Measurements from ENCODE around the gene ATRIP. TPM values are rescaled to one million over a fixed set of nuclear protein-coding genes. Genes with fewer than 3 reads are reported as not detected.

ATRIP gene
- total RNA-seq, 2 experiments from 2014 or later = 18.8 to 20.3 TPM

DNA sequence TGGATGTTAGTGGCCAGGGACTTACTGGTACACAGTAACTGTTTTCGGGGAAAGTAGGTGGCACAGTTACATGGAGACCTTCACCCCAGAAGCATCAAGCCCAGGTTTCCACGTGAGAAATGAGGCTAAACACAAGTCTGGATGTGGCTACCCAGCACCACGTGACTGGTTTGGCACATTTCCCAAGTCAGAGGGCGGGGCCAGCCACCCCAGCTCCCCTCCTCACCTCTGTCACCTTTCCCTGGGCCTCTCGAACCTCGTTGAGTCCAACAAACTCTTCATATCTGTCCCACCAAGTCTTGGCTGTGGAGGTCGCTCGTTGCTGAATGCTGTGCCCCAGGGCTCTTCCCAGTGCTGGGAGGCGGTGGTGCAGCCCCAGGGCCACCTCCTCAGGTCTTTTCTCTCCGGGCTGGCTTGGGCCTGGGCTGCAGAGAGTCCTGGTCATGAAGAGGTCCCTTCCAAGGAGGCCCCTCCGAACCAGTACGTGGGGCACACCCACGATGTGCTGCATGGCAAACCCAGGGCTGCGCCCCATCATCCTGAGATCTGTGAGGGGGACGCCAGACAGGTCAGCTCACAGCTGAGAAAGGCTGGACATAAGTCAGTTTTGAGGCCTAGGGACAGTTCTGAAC lies 11.8 kb upstream of the ATRIP start:
- CTCF ChIA-PET = interaction anchor here (0.6 to 8.4 kb wide), 13 partner anchors 19 to 308 kb away, joined by 3 to 342 read pairs (median 21); partner anchors contain the start of genes ATRIP, PFKFB4 and SLC26A6
- POLR2A ChIA-PET = no interaction called here
- H3K4me1 Mint-ChIP-seq (ENCODE audit: low read depth) = peaks cover 40% of the 10 kb centered on the region
- peaks cover 11% of the 10 kb centered on the region for H3K36me3 Mint-ChIP-seq (ENCODE audit: low read depth)
- H3K9me3 Mint-ChIP-seq (ENCODE audit: insufficient read depth) = no peaks in the 10 kb centered on the region
- H3K27me3 Mint-ChIP-seq (ENCODE audit: low read depth) = peaks cover 2% of the 10 kb centered on the region
- no peak overlapping the region for H3K27ac Mint-ChIP-seq
- no peak for DNase-seq
- no peak overlapping the region for H3K4me3 Mint-ChIP-seq
- no peak for ATAC-seq

DNA sequence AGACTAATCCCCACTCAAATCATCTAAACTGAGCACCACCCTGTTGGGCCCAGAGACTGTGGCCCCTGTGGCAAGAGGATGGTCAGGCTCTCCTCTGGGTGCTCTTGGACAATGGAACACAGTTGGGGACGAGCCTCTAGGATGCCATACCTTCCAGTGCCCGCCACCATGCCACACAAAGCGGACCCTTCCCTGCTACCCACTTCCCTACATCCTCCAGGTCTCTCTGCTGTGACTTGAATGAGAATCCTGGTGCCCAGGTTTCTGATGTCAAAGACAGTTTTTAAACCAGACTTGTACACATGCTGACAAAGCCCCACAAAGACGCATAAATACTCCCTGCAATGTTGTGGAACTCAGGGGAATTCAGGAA lies 11.3 kb upstream of the ATRIP start:
- POLR2A ChIA-PET = interaction anchor here (1.5 kb wide), 1 partner anchor 11 kb away, joined by 6 read pairs; the partner anchor contains the start of gene ATRIP
- peaks cover 38% of the 10 kb centered on the region for H3K4me1 Mint-ChIP-seq (ENCODE audit: low read depth)
- CTCF ChIA-PET = interaction anchor here (0.7 to 8.4 kb wide), 43 partner anchors 10 to 500 kb away, joined by 3 to 342 read pairs (median 18); partner anchors contain the start of genes ATRIP, CDC25A, NME6 and PFKFB4
- H3K4me3 Mint-ChIP-seq = no peak overlapping the region
- no peaks in the 10 kb centered on the region for H3K27me3 Mint-ChIP-seq (ENCODE audit: low read depth)
- no peak overlapping the region for H3K27ac Mint-ChIP-seq
- no peak for DNase-seq
- H3K36me3 Mint-ChIP-seq (ENCODE audit: low read depth) = peaks cover 14% of the 10 kb centered on the region
- ATAC-seq = no peak
- H3K9me3 Mint-ChIP-seq (ENCODE audit: insufficient read depth) = no peaks in the 10 kb centered on the region

DNA sequence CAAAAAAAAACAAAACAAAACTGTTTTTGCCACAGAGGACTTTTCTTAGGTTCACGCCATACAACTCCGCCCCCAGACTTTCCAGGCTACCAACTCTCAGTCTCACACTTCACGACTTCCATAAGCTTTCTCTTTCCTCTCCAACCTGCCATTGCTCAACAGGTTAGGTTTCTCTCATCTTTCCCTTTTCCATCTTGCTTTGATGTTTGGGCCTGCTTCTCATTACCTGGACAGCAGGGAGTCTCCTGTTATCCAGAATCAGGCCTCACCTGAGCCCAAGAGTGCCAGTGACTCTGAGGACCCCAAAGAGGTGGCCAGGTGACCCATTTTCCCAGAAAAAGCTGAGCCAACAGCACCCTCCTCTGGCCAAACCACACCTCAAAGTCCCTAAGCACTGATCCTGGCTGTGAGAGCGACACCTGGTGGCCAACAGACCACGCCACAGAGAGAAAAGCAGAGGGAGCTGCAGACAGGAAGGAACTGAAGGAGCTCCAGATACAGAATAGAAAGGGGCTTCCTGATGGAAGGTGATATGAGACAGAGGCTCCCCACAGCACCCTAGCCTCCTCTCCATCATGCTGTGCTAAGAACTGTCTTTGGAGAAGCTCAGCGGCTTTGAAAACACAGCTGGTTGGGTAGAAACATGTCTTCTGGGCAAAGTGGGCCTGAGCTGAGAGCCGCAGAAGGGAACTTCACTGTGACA lies 10.6 kb upstream of the ATRIP start:
- H3K36me3 Mint-ChIP-seq (ENCODE audit: low read depth) = peaks cover 21% of the 10 kb centered on the region
- POLR2A ChIA-PET = interaction anchor here (0.6 to 1.6 kb wide), 11 partner anchors 10 to 166 kb away, joined by 3 to 8 read pairs (median 4); partner anchors contain the start of gene ATRIP

GRCh38 chr3:48436477-48436787 lies 10.1 kb upstream of the ATRIP start:
- DNase-seq (no peak), ATAC-seq (no peak)
- POLR2A ChIA-PET = interaction anchor here (0.6 to 1.6 kb wide), 10 partner anchors 10 to 165 kb away, joined by 3 to 8 read pairs (median 4); partner anchors contain the start of gene ATRIP
- no peak overlapping the region for H3K4me3 Mint-ChIP-seq
- peaks cover 23% of the 10 kb centered on the region for H3K36me3 Mint-ChIP-seq (ENCODE audit: low read depth)
- H3K27me3 Mint-ChIP-seq (ENCODE audit: low read depth) = no peaks in the 10 kb centered on the region
- CTCF ChIA-PET = interaction anchor here (0.6 to 8.4 kb wide), 97 partner anchors 12 to 586 kb away, joined by 3 to 342 read pairs (median 6); partner anchors contain the start of genes ATRIP, CDC25A, CELSR3 and NDUFAF3
- H3K9me3 Mint-ChIP-seq (ENCODE audit: insufficient read depth) = no peaks in the 10 kb centered on the region
- H3K4me1 Mint-ChIP-seq (ENCODE audit: low read depth) = peaks cover 31% of the 10 kb centered on the region
- no peak overlapping the region for H3K27ac Mint-ChIP-seq

More for the DNA sequence above, 10.6 kb upstream of the ATRIP start:
- CTCF ChIA-PET = interaction anchor here (0.6 to 8.4 kb wide), 100 partner anchors 11 to 586 kb away, joined by 3 to 342 read pairs (median 6); partner anchors contain the start of genes ATRIP, CDC25A, CELSR3 and NDUFAF3
- Mint-ChIP-seq H3K27ac (no peak overlapping the region), H3K4me1 (ENCODE audit: low read depth) (peaks cover 31% of the 10 kb centered on the region), H3K9me3 (ENCODE audit: insufficient read depth) (no peaks in the 10 kb centered on the region), H3K4me3 (no peak overlapping the region), H3K27me3 (ENCODE audit: low read depth) (no peaks in the 10 kb centered on the region)
- peak; percentile 92 for DNase-seq
- peak; percentile 37 for ATAC-seq

DNA sequence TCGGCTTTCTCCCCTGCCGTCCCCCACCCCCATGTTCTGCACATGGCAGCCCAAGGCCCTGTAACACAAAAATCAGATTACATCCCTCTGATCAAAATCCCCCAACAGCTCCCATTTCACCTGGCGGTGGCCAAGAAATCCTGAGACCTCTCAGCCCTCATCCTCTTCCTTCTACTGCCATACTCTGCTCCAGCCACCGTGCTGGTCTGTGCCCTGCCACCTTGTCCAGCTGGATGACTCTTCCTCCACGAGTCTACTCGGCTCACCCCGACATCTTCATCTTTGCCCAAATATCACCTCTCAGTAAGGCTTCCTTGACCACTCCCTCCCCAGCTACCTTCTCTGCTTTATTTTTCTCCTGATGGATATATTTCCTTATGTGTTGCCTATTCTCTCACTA lies 9.7 kb upstream of the ATRIP start:
- no peak for ATAC-seq
- no peak overlapping the region for H3K4me3 Mint-ChIP-seq
- POLR2A ChIA-PET = interaction anchor here (0.7 to 1.6 kb wide), 7 partner anchors 9 to 165 kb away, joined by 3 to 8 read pairs (median 5); partner anchors contain the start of gene ATRIP
- CTCF ChIA-PET = interaction anchor here (0.7 to 8.4 kb wide), 48 partner anchors 12 to 348 kb away, joined by 3 to 342 read pairs (median 12); partner anchors contain the start of genes ATRIP, CDC25A, CELSR3 and NME6
- H3K36me3 Mint-ChIP-seq (ENCODE audit: low read depth) = peaks cover 23% of the 10 kb centered on the region
- H3K27ac Mint-ChIP-seq = no peak overlapping the region
- DNase-seq = no peak
- no peaks in the 10 kb centered on the region for H3K9me3 Mint-ChIP-seq (ENCODE audit: insufficient read depth)
- no peaks in the 10 kb centered on the region for H3K27me3 Mint-ChIP-seq (ENCODE audit: low read depth)
- peaks cover 35% of the 10 kb centered on the region for H3K4me1 Mint-ChIP-seq (ENCODE audit: low read depth)

DNA sequence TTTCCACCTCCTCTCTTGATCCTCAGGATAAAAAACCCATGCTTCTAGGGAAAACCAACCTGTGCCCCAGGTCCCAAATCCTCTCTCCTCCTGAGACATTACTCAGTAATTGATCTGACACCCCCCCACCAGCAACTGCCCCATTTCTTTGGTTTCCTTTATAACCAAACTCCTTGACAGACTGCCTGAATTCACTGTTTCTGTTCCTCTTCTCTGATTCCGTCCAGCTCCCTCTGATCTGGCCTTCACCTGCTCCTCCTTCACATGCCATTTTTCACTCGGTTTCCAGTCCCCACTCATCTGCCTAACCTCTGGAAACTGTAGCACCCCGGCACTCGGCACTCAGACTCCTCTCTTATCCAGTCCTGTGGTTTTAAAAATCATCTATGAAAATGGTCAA lies 8.7 kb upstream of the ATRIP start:
- POLR2A ChIA-PET = no interaction called here
- H3K27ac Mint-ChIP-seq = no peak overlapping the region
- H3K27me3 Mint-ChIP-seq (ENCODE audit: low read depth) = no peaks in the 10 kb centered on the region
- no peaks in the 10 kb centered on the region for H3K9me3 Mint-ChIP-seq (ENCODE audit: insufficient read depth)
- peaks cover 44% of the 10 kb centered on the region for H3K4me1 Mint-ChIP-seq (ENCODE audit: low read depth)
- DNase-seq (no peak), ATAC-seq (no peak)
- CTCF ChIA-PET = interaction anchor here (0.8 to 8.4 kb wide), 8 partner anchors 16 to 243 kb away, joined by 3 to 342 read pairs (median 44); partner anchors contain the start of gene ATRIP
- peaks cover 29% of the 10 kb centered on the region for H3K36me3 Mint-ChIP-seq (ENCODE audit: low read depth)
- no peak overlapping the region for H3K4me3 Mint-ChIP-seq

DNA sequence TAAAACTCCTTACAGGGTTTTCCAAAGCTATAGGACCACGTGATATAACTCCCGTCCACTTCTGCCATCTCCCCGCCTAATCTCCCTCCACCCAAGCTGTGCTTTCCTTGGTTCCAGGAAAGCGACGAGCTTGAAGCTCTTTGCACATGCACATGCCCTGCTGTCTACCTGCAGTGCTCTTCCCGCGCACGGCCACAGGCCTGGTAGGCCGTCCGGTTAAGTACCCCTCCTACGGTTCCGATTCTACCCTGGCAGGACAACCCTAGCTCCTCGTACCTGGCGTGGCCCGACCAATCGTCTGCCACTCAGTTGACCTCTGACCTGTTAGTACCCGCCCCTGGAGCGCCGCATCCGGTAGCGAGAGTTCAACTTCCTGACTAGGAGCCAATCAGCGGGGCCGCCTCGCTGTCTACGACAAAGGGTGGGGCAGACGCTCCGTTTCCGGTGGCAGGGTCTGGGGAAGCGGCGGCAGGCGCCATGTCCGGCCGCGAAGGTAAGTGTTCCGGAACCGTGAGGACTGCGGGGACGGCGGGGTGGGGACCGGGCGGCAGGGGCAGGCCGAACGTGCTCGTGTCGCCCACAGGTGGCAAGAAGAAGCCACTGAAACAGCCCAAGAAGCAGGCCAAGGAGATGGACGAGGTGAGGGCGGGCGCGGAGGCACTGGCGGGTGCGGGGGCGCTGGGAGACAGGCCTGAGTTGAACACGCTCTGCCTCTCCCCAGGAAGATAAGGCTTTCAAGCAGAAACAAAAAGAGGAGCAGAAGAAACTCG lies 6.5 kb upstream of the ATRIP start, which contains the start of the genes CCDC51 and TMA7:
TSS of gene CCDC51 (minus strand) at position 300 of the 770 bp plus-strand sequence. CDS start 4,991 bp downstream, outside the sequence.
TSS of gene TMA7 (plus strand) at position 438 of the 770 bp plus-strand sequence. CDS start at position 478, 40 bp downstream.
- DNase-seq (peak; percentile 99), ATAC-seq (peak; percentile 96)
- H3K4me3 Mint-ChIP-seq = peak within 1 kb of the TSS; percentile 97
- peak within 1 kb of the TSS; percentile 96 for H3K27ac Mint-ChIP-seq
- CTCF ChIA-PET = interaction anchor here (0.8 to 3.6 kb wide), 28 partner anchors 10 to 393 kb away, joined by 3 to 34 read pairs (median 4); partner anchors contain the start of genes PFKFB4 and PLXNB1
- H3K4me1 Mint-ChIP-seq (ENCODE audit: low read depth) = peaks cover 34% of the 10 kb centered on the region
- no peaks in the 10 kb centered on the region for H3K27me3 Mint-ChIP-seq (ENCODE audit: low read depth)
- H3K9me3 Mint-ChIP-seq (ENCODE audit: insufficient read depth) = no peaks in the 10 kb centered on the region
- H3K36me3 Mint-ChIP-seq (ENCODE audit: low read depth) = peaks cover 37% of the 10 kb centered on the region
- POLR2A ChIA-PET = interaction anchor here (0.6 to 2.6 kb wide), 30 partner anchors 9 to 252 kb away, joined by 3 to 21 read pairs (median 4); partner anchors contain the start of genes CDC25A, SHISA5 and ZNF589

DNA sequence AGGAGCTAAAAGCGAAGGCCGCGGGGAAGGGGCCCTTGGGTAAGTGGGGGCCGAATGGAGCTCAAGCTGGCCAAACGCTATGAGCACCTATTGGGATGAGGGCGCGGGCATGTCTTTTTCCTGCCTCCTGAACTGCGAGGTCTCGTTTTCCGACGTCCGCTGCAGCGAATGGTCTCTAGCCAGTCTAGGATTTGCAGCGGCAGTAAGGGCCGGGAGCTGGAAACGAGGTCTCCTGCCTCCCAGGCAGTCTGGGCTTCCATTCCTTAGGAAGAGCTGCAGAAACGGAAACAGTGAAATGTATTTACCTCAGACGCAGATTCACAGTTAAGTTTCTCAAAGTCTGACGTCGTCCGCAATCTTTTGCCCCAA lies 6.0 kb upstream of the ATRIP start:
- peak overlapping the region; percentile 97 for H3K4me3 Mint-ChIP-seq
- DNase-seq = peak; percentile 40
- peak overlapping the region; percentile 96 for H3K27ac Mint-ChIP-seq
- CTCF ChIA-PET = interaction anchor here (1.2 to 3.6 kb wide), 16 partner anchors 10 to 171 kb away, joined by 3 to 34 read pairs (median 7); partner anchors contain the start of gene PLXNB1
- ATAC-seq = peak; percentile 3
- H3K9me3 Mint-ChIP-seq (ENCODE audit: insufficient read depth) = no peaks in the 10 kb centered on the region
- H3K27me3 Mint-ChIP-seq (ENCODE audit: low read depth) = no peaks in the 10 kb centered on the region
- peaks cover 37% of the 10 kb centered on the region for H3K36me3 Mint-ChIP-seq (ENCODE audit: low read depth)
- POLR2A ChIA-PET = interaction anchor here (0.6 to 2.6 kb wide), 16 partner anchors 12 to 379 kb away, joined by 3 to 21 read pairs (median 4); partner anchors contain the start of genes SHISA5 and ZNF589
- peaks cover 34% of the 10 kb centered on the region for H3K4me1 Mint-ChIP-seq (ENCODE audit: low read depth)

- no peaks in the 10 kb centered on the region for H3K9me3 Mint-ChIP-seq (ENCODE audit: insufficient read depth)
- ChIA-PET POLR2A (interaction anchor here (0.6 to 1.2 kb wide), 5 partner anchors 25 to 201 kb away, joined by 3 to 6 read pairs (median 3); partner anchors contain the start of genes PFKFB4 and ZNF589), CTCF (interaction anchor here (0.8 to 3.6 kb wide), 5 partner anchors 9 to 116 kb away, joined by 4 to 19 read pairs (median 10); no protein-coding TSS in a partner anchor)
- peak overlapping the region; percentile 69 for H3K27ac Mint-ChIP-seq
- H3K4me1 Mint-ChIP-seq (ENCODE audit: low read depth) = peaks cover 43% of the 10 kb centered on the region
- H3K4me3 Mint-ChIP-seq = peak overlapping the region; percentile 97
- peaks cover 40% of the 10 kb centered on the region for H3K36me3 Mint-ChIP-seq (ENCODE audit: low read depth)
- H3K27me3 Mint-ChIP-seq (ENCODE audit: low read depth) = no peaks in the 10 kb centered on the region
- DNase-seq (no peak), ATAC-seq (no peak)
Measured at GRCh38 chr3:48441940-48442339, 4.6 kb upstream of the ATRIP start.

GRCh38 chr3:48445277-48445882 lies 1.2 kb upstream of the ATRIP start:
- Mint-ChIP-seq H3K36me3 (ENCODE audit: low read depth) (peaks cover 47% of the 10 kb centered on the region), H3K9me3 (ENCODE audit: insufficient read depth) (no peaks in the 10 kb centered on the region)
- POLR2A ChIA-PET = interaction anchor here (1.1 to 5.0 kb wide), 5 partner anchors 9 to 28 kb away, joined by 3 to 31 read pairs (median 6); a partner anchor contains a TSS

More at GRCh38 chr3:48445277-48445882, 1.2 kb upstream of the ATRIP start:
- no peak for DNase-seq
- Mint-ChIP-seq H3K27ac (peak overlapping the region; percentile 85), H3K4me1 (ENCODE audit: low read depth) (peaks cover 48% of the 10 kb centered on the region), H3K27me3 (ENCODE audit: low read depth) (no peaks in the 10 kb centered on the region), H3K4me3 (peak overlapping the region; percentile 84)
- CTCF ChIA-PET = interaction anchor here (0.8 to 21.8 kb wide), 7 partner anchors 9 to 172 kb away, joined by 3 to 208 read pairs (median 10); partner anchors contain the start of gene PFKFB4
- no peak for ATAC-seq

Data from activated CD8-positive, alpha-beta T cell treated with anti-CD3 and anti-CD28 coated beads, Interleukin-2, amount 10 ng/mL, durations not matched to agents 7 days and 5 days (primary cell).